T-helper 2 cell treated with Interferon-gamma antibody and Interleukin-4, amounts not matched to agents 5 μg/mL and 100 μg/mL, for 36 hours (primary cell): ENCODE measurements around the gene KCNAB3.

Experiments used
- DNase-seq: peaks from one replicate; pipeline ENCODE4 v3.0.0; 2021; ENCODE audit warnings: low spot score
- H3K27ac Mint-ChIP-seq: one replicate; pipeline ENCODE4 v1.8.0; 2021; ENCODE audit warnings: mild to moderate bottlenecking, mixed read lengths
- H3K27me3 Mint-ChIP-seq: one replicate; pipeline ENCODE4 v1.8.0; 2021; ENCODE audit warnings: low read depth, mixed read lengths
- H3K36me3 Mint-ChIP-seq: one replicate; pipeline ENCODE4 v1.8.0; 2021; ENCODE audit warnings: low read depth, mixed read lengths
- H3K4me1 Mint-ChIP-seq: one replicate; pipeline ENCODE4 v1.8.0; 2021; ENCODE audit warnings: low read depth, mixed read lengths
- H3K4me3 Mint-ChIP-seq: one replicate; pipeline ENCODE4 v1.8.0; 2022; ENCODE audit warnings: mild to moderate bottlenecking, moderate library complexity, mixed read lengths
- H3K9me3 Mint-ChIP-seq: one replicate; pipeline ENCODE4 v1.8.0; 2021; ENCODE audit warnings: mixed read lengths

Gene KCNAB3

DNA sequence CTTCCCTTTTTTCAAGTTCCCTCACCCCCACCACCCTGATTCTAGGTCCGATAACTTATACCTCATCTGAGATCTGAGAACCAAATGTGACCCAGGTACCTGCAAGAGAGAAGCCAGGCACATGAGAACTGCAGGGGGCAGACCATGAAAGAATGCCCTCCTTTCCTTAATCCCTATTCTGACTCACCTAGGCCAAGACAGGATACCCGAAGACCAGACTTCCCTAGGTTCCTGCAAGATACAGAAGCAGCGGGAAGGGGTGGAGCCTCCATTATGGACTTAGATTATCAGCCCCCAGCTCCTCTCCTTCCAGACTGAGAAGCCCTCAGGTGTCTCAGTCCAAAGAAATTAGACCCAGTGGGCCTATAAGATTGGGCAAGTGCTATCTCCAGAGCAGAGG, 2.1 kb downstream of the KCNAB3 start:
- Mint-ChIP-seq H3K36me3 (peaks cover 10% of the 10 kb centered on the region), H3K9me3 (no peaks in the 10 kb centered on the region), H3K4me3 (no peak overlapping the region), H3K27ac (no peak overlapping the region), H3K27me3 (no peaks in the 10 kb centered on the region), H3K4me1 (peaks cover 17% of the 10 kb centered on the region)
- no peak for DNase-seq

- Mint-ChIP-seq H3K9me3 (no peaks in the 10 kb centered on the region), H3K4me1 (peaks cover 16% of the 10 kb centered on the region), H3K27ac (peak overlapping the region; percentile 75), H3K4me3 (peak overlapping the region; percentile 72), H3K36me3 (peaks cover 3% of the 10 kb centered on the region), H3K27me3 (no peaks in the 10 kb centered on the region)
- DNase-seq, result peak; percentile 78
These were observed 6.6 kb downstream of the KCNAB3 start for GRCh38 chr17:7922845-7923628.

DNA sequence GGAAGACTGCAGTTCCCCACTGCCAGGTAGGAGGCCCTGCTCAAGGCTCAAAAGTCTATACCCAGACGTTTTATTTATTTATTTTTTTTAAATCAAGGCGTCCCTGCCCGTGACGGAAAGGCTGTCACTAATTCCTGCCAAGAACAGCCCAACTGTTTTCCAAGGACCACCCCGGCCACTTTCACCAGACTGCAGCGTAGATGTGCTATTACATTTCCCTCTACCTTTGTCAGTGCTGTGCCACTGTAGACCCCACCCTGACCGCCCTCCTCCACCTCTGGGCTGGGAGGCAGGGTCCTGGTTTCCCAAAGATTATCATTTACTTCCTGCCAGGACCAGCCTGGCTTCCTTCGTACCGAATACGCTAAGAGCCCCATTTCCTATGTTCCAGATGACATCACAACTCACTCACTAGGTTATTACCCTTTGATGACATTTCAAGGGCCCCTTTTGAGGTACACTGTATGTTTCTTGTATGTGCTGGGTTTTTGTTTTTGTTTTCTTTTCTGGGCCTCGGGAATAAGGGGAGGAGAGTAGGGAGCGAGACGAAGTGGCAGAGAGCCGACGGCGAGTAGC, 7.3 kb downstream of the KCNAB3 start:
- Mint-ChIP-seq H3K27ac (peak overlapping the region; percentile 75), H3K27me3 (no peaks in the 10 kb centered on the region), H3K9me3 (no peaks in the 10 kb centered on the region), H3K4me1 (peaks cover 16% of the 10 kb centered on the region), H3K36me3 (peaks cover 1% of the 10 kb centered on the region), H3K4me3 (peak overlapping the region; percentile 72)
- DNase-seq, result no peak

DNA sequence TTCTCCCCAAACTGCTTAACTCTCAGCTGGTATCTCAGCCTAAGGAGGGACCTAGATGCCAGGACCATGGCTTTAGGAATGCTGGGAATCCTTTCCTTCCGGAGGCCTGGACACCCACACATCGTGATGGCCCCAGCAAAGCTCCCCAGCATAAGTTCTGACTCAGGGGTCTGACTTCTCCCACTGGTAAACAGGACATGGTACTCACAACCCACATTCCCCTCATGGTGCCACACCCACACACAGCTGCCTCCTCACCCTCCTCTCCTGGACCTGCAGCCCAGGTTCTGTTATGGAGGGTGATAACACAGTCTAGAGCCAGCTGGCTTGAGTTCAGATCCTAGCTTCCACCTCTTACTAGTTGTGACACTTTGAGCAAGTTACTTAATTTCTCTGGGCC, 12.8 kb downstream of the KCNAB3 start:
- peaks cover 30% of the 10 kb centered on the region for H3K4me1 Mint-ChIP-seq
- H3K27ac Mint-ChIP-seq, result peak overlapping the region; percentile 89
- peak overlapping the region; percentile 83 for H3K4me3 Mint-ChIP-seq
- no peaks in the 10 kb centered on the region for H3K9me3 Mint-ChIP-seq
- DNase-seq, result no peak
- no peaks in the 10 kb centered on the region for H3K27me3 Mint-ChIP-seq
- peaks cover 6% of the 10 kb centered on the region for H3K36me3 Mint-ChIP-seq

- Mint-ChIP-seq H3K4me3 (peak overlapping the region; percentile 83), H3K27me3 (no peaks in the 10 kb centered on the region), H3K27ac (peak overlapping the region; percentile 89), H3K36me3 (peaks cover 8% of the 10 kb centered on the region), H3K4me1 (peaks cover 29% of the 10 kb centered on the region), H3K9me3 (no peaks in the 10 kb centered on the region)
- DNase-seq, result no peak
These were observed 13.3 kb downstream of the KCNAB3 start for GRCh38 chr17:7916385-7916682.

GRCh38 chr17:7915611-7916384, 13.9 kb downstream of the KCNAB3 start, which contains the start of gene RNF227:
Gene RNF227 (minus strand): TSS chr17:7916289. CDS start chr17:7916195, 94 bp downstream.
- peak; percentile 89 for DNase-seq
- Mint-ChIP-seq H3K36me3 (peaks cover 14% of the 10 kb centered on the region), H3K27me3 (no peaks in the 10 kb centered on the region), H3K9me3 (no peaks in the 10 kb centered on the region), H3K4me1 (peaks cover 29% of the 10 kb centered on the region), H3K4me3 (peak within 1 kb of the TSS; percentile 91), H3K27ac (peak within 1 kb of the TSS; percentile 96)

- Mint-ChIP-seq H3K36me3 (peaks cover 19% of the 10 kb centered on the region), H3K4me1 (peaks cover 29% of the 10 kb centered on the region), H3K27ac (peak overlapping the region; percentile 96), H3K9me3 (no peaks in the 10 kb centered on the region), H3K27me3 (no peaks in the 10 kb centered on the region), H3K4me3 (peak overlapping the region; percentile 91)
- DNase-seq, result no peak
These were observed 14.5 kb downstream of the KCNAB3 start for GRCh38 chr17:7915179-7915610.

DNA sequence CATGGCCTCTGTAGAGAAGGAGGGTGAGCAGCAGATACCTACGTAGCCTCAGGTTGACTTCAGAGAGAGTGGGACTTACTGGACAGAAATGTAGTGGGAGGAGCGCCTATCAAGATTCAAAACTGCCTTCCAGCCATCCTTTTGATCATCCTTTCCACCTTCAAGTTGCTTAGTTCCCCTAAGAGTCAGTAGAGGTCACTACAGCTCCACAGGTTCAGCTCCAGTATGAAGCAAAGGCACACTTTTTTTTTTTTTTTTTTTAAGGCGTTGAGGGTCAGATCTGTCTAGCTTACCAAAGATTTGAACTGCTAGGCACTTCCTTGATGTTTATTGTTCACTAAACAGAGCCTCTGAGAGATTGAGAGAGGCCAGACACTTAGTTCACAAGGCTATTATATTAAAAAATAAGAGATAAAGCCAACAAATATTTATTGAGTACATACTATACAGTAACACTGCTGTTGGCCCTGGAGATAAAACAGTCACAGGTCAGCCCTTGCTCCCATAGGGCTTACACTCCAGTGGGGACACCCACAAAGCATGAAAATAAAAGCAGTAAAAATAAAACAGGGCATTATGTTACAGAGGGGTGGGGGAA, 16.6 kb downstream of the KCNAB3 start:
- peak overlapping the region; percentile 62 for H3K27ac Mint-ChIP-seq
- DNase-seq, result peak; percentile 46
- peak overlapping the region; percentile 41 for H3K4me3 Mint-ChIP-seq
- peaks cover 35% of the 10 kb centered on the region for H3K36me3 Mint-ChIP-seq
- no peaks in the 10 kb centered on the region for H3K27me3 Mint-ChIP-seq
- H3K4me1 Mint-ChIP-seq, result peaks cover 29% of the 10 kb centered on the region
- no peaks in the 10 kb centered on the region for H3K9me3 Mint-ChIP-seq

DNA sequence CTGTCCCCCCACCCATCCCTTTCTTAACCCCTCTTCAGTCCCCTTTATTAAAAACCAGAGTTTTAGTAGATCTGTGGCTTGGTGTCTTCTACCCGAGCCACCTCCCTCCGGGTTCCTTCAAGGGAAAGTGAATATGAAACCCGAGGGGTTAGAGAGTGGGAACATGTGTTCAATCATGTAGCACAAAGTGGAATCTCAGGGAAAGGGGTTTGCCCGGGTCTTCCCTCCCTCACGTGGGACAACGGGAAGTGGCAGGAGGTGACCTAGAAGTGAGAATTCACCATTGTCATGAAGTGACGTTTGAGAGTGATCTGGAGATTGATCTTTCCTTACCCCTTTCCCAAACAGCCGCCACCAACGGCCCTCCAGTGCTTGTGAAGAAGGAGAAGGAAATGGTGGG, 18.5 kb downstream of the KCNAB3 start:
- Mint-ChIP-seq H3K27ac (peak overlapping the region; percentile 29), H3K4me1 (peaks cover 21% of the 10 kb centered on the region), H3K36me3 (peaks cover 47% of the 10 kb centered on the region), H3K27me3 (no peaks in the 10 kb centered on the region), H3K4me3 (no peak overlapping the region), H3K9me3 (no peaks in the 10 kb centered on the region)
- DNase-seq, result no peak

GRCh38 chr17:7910711-7911110, 18.9 kb downstream of the KCNAB3 start:
- H3K27ac Mint-ChIP-seq, result peak overlapping the region; percentile 29
- H3K9me3 Mint-ChIP-seq, result no peaks in the 10 kb centered on the region
- DNase-seq, result no peak
- peaks cover 51% of the 10 kb centered on the region for H3K36me3 Mint-ChIP-seq
- H3K4me3 Mint-ChIP-seq, result no peak overlapping the region
- peaks cover 21% of the 10 kb centered on the region for H3K4me1 Mint-ChIP-seq
- no peaks in the 10 kb centered on the region for H3K27me3 Mint-ChIP-seq

DNA sequence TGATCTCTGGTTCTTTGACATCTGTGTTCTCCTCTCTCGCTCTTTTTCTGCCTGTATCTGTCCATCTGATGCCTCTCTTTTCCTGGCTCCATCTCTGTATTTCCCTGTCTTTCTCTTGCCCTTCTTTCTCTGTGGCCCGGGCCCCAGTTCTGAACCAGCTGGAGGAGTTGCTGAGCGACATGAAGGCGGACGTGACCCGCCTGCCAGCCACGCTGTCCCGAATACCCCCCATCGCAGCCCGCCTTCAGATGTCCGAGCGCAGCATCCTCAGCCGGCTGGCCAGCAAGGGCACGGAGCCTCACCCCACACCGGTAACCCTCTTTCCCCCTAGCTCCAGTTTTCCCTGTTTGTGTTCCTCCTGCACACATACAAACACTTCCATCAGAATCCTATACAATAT, 19.4 kb downstream of the KCNAB3 start:
- Mint-ChIP-seq H3K27me3 (no peaks in the 10 kb centered on the region), H3K27ac (no peak overlapping the region), H3K4me1 (peaks cover 19% of the 10 kb centered on the region), H3K9me3 (no peaks in the 10 kb centered on the region), H3K4me3 (no peak overlapping the region), H3K36me3 (peaks cover 55% of the 10 kb centered on the region)
- no peak for DNase-seq

GRCh38 chr17:7909089-7909488, 20.6 kb downstream of the KCNAB3 start:
- H3K9me3 Mint-ChIP-seq, result no peaks in the 10 kb centered on the region
- H3K4me1 Mint-ChIP-seq, result peaks cover 8% of the 10 kb centered on the region
- DNase-seq, result no peak
- no peaks in the 10 kb centered on the region for H3K27me3 Mint-ChIP-seq
- H3K36me3 Mint-ChIP-seq, result peaks cover 67% of the 10 kb centered on the region
- no peak overlapping the region for H3K27ac Mint-ChIP-seq
- H3K4me3 Mint-ChIP-seq, result no peak overlapping the region

DNA sequence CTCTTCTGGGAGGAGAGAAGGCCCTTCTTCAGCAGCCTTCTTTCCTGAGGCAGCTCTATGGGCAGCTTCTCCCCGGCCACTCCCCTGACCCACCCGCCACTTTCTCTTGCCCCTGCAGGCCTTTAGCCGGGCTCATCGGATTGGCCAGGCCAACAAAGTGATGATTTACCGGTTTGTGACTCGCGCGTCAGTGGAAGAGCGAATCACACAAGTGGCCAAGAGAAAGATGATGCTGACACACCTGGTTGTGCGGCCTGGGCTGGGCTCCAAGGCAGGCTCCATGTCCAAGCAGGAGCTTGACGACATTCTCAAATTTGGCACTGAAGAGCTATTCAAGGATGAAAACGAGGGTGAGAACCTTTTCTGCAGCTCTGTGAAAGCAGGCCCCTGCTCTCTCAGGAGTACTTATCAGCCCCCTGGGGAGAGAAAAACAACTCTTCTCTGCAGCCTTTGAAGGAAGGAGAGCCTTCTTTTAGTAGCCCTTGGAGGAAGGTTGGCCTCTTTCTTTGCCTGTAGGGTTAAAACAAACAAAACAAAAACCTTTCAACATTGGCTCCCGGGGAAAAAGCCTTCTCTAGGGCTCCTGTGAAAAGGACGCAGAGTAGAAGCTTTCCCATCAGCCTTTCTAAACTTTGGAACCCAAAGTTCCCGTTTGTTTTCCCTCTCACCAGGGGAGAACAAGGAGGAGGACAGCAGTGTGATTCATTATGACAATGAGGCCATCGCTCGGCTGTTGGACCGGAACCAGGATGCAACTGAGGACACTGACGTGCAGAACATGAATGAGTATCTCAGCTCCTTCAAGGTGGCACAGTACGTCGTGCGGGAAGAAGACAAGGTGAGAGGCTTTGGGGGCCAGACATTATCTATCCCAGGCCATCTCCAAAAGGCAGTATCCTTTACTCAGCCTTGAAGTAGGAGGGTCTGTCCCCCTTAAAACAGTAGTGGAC, 26.2 kb downstream of the KCNAB3 start:
- Mint-ChIP-seq H3K36me3 (peaks cover 87% of the 10 kb centered on the region), H3K27me3 (no peaks in the 10 kb centered on the region), H3K4me1 (no peaks in the 10 kb centered on the region), H3K4me3 (no peak overlapping the region), H3K27ac (no peak overlapping the region), H3K9me3 (no peaks in the 10 kb centered on the region)
- no peak for DNase-seq
